NCI-H2029 (cell line): ENCODE measurements around the gene AGBL1.

Experiments used
- DNase-seq: peaks from one replicate; lab custom pipeline; 2025; lab: John Stamatoyannopoulos, UW

AGBL1 gene

DNA sequence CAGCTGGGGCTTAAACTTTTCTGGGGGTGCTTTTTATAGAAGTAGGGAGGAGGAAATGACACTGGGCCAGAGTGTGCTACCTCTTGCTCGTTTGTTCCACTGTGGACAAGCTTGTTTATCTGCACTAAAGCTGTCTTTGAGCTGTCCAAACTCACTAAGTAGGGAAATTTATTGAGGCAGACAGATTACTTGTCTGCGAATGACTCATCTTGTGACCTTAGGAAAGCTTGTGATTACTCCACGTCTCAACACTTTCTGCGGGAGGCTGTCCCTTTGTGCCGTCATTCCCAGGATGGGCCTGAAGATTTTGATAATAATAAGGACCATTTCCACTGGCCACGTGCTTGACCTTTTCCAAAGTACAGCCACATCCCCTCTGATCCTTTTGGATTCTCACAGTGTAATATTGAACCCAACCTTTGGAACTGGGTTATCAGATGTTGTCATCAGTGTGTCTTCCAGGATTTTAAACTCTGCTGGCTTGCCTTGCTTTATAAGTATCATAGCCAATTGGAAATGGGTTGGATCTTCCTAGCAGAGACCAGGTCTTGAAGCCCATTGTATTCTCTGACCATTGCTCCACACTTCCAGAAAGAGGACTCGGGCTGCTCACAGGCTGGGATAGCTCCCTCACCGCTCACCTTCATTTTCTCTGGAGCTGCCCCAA lies 84.7 kb downstream of the AGBL1 start:
- no peak for DNase-seq

DNA sequence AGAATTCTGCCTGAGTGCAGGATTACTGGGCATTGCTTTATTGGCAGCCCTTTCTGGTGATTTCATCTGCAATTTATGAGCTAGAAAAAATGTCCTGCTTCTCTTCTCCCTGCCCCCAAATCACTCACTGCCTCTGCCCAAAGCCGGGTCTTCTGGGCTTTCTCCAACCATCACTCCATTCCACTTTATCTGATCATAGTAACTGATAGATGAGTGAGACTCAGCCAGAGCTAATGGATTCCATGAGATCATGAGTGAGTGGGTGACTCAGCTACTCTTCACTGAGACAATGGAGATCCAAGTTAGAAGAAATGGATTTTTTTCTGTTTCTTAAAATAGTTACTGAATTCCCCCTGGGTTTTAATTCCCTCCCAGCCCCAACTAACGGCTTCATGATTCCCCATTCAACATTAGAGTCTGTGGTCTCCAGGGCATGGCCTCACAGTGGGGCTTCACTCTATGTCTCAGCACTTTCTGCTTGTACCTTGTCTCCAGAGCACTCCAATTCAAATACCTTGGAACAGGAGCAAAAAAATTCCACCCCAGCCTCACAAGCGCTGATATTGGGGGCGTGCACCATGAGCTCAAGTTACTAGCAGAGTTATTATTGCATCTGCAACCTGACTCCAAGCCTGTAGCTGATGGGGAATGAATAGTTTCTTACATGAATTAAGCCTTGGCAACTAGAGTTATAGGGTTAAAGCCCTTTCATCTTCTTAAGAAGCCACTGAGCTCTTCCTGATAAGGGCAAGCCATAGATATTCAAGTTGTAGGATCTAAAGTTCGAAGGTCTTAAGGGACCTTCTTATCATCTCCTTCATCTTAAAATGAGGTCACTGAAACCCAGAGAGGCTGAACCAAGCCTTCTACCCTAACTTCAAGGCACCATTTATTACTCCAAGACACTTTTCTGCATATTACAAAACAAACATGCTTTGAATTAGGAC lies 85.9 kb downstream of the AGBL1 start:
- DNase-seq: no peak

- DNase-seq: no peak
These were observed 88.2 kb downstream of the AGBL1 start for GRCh38 chr15:86167841-86168240.

- DNase-seq: no peak
These were observed 99.2 kb downstream of the AGBL1 start for GRCh38 chr15:86178845-86179244.

- DNase-seq: no peak
These were observed 104.2 kb downstream of the AGBL1 start for GRCh38 chr15:86183596-86184491.

GRCh38 chr15:86193716-86194380 lies 114.2 kb downstream of the AGBL1 start:
- DNase-seq: no peak

- DNase-seq: no peak
These were observed 118.1 kb downstream of the AGBL1 start for GRCh38 chr15:86197770-86198169.

- no peak for DNase-seq
These were observed 119.9 kb downstream of the AGBL1 start for GRCh38 chr15:86199467-86200145.

DNA sequence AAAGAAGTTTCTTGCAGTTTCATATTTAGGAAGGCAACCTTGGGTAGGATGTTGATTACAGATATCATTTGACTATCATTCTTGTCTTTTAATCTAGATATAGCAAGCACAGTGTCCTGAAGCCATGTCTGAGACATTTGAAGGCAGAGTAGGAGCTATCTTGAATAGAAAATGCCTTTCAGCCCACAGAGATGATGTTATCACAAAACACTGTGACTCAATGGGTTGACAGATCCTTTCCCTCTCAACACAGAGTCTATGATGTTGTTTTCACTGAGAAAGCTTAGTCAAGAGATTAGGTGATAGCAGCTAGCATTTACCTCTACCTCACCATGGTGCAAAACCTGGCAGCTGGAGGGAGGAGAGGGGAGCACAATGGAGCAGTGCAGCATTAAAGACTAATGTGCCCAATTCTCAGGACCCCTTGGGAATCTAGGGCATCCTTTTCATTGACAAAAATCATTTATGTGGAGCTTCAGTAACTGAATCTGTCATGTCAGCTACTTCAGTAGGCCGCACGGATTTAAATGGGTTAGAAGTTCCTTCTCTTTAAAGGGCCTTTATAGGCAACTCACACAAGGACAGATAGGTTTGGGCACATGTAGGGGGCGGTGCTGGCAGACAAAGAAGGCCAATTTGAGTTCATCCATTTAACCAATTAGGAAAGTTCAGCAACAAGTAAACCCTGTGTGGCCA lies 121.8 kb downstream of the AGBL1 start:
- no peak for DNase-seq

- DNase-seq: no peak
These were observed 123.8 kb downstream of the AGBL1 start for GRCh38 chr15:86203462-86203861.

- no peak for DNase-seq
These were observed 125.4 kb downstream of the AGBL1 start for GRCh38 chr15:86205096-86205495.

GRCh38 chr15:86213420-86213819 lies 133.7 kb downstream of the AGBL1 start:
- no peak for DNase-seq

DNA sequence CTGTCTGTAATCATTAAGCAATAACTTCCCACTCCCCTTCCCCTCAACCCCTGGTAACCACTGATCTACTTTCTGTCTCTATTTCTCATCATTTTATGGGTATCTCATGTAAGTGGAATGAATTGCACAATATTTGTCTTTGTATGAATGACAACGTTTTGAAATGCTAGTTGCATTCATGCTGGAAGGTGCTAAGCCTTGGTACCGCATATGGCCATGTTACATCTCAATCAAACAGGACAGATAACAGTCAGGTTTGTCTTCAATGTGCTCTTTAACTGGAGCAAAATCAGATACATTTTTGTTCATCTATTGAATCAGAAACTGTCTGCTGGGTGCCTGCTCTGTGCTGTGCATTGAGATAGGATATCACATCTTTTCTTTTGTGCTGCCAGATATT lies 134.2 kb downstream of the AGBL1 start:
- no peak for DNase-seq

DNA sequence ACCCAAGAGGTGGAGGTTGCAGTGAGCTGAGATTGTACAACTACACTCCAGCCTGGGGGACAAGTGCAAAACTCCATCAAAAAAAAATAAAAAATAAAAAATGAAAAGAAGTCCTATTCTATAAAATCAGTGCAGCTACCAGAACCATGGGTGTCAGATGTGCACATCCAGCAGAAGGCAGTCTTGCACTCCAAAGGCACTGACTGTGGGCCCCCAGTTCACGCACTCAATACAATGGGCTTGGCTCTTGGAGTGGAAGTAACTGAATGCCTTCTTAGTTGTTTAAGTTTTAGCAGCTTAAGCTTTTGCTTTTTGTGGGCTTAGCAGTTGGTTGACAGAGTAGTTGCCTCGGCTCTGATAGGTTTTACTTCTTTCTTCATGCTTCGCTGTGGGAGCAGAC lies 141.4 kb downstream of the AGBL1 start:
- DNase-seq: no peak

- no peak for DNase-seq
These were observed 149.6 kb downstream of the AGBL1 start for GRCh38 chr15:86229306-86229705.

DNA sequence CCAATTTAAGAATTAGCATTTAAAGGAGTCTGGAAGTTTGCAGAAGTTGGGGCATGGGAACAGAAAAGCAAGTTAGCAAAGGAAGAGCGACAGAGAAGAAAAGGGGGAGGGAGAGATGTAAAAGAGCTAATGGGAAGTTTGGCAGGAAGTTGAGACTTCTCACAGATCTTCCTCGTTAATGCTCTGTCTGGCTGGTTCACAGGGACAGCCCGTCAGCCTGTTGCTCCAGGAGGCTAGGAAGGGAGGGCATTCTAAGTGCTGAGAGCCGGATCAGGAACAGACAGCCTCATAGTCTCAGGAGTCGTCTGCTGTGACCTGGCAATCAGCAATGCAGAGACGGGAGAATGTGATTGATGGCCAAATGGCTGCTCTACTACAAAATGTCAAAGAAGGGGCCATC lies 150.3 kb downstream of the AGBL1 start:
- no peak for DNase-seq

- no peak for DNase-seq
These were observed 152.4 kb downstream of the AGBL1 start for GRCh38 chr15:86231864-86232721.

DNA sequence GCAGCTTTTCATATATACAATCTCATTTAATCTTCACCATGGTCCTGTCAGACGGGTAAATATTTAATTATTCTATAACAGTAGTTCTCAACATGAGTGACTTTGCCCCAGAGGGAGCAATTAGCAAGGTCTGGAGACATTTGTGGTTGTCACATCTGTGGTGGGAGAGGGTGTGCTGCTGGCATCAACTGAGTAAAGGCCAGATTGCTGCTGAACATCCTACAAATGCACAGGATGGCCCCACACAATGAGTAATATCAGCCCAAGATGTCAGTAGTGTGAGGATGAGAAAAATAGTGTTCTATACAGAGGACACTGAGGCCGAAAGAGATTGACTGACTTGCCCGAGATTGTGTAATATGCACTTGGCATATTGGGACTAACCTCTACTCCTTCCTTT lies 156.0 kb downstream of the AGBL1 start:
- DNase-seq: no peak

DNA sequence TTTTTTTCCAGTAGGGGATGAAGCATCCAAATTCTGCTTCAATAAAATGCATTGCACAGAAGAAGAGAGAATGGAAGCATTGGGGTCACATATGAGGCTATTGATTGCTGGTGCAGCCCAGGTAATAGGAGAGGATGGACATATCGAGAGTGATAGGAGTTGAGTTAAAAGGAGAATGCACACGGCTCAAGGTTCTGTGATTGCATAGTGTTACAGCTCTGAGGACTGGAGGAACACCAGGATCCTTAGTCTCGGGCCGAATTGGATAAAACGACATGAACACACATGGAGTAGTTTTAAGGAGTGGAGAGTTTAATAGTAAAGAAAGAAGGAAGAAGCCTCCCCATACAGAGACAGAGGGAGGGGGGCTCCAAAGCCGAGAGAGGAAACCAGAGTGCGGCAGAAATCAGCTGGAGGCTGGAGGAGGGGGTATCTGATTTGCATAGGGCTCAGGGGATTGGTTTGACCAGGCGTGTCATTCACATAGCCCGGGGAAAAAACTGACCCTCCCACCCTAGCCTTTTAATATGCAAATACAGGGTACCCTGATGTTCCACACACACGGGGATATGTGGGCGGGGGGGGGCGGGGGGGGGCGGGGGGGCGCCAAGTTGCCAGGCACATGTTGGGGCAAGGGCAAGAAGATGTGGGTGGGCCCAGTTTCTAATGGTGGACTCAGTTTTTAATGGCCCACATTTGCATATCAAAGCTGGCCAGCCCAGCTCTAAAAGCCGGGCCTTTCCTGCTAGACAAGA lies 156.9 kb downstream of the AGBL1 start:
- no peak for DNase-seq
